ENCODE measurements around the gene AQP2.

- no peak for TF ChIP-seq EZH2 (IDR thresholded peaks at IDR 0.05; ENCODE audit: low read depth, unreplicated experiment)
- no peak for TF ChIP-seq ZNF114 (CRISPR knock-in tag; IDR thresholded peaks at IDR 0.05)
Measured at GRCh38 chr12:49951411-49952240, 1.1 kb downstream of the AQP2 start.

Data from GM23338 (cell line).